Globus pallidus (tissue), 1 donor: ENCODE results near the gene ATP6V0D1.
A peak's percentile ranks its signal among the peaks of the same experiment; 100 is the strongest.

Experiments
- DNase-seq: peaks from one replicate; pipeline ENCODE4 v3.0.0-alpha.2; 2015; ENCODE audit warnings: low spot score

Gene ATP6V0D1

GRCh38 chr16:67393111-67393787 is 87.7 kb downstream of the ATP6V0D1 start, which contains the start of gene TPPP3:
TPPP3 (minus strand) TSS chr16:67393498; CDS start chr16:67391111, 2,387 bp downstream.
- DNase-seq, result peak; percentile 89

GRCh38 chr16:67392301-67393059 is 88.5 kb downstream of the ATP6V0D1 start:
- DNase-seq, result no peak

- DNase-seq, result peak; percentile 99
Measured at GRCh38 chr16:67391424-67392300, 89.3 kb downstream of the ATP6V0D1 start.

DNA sequence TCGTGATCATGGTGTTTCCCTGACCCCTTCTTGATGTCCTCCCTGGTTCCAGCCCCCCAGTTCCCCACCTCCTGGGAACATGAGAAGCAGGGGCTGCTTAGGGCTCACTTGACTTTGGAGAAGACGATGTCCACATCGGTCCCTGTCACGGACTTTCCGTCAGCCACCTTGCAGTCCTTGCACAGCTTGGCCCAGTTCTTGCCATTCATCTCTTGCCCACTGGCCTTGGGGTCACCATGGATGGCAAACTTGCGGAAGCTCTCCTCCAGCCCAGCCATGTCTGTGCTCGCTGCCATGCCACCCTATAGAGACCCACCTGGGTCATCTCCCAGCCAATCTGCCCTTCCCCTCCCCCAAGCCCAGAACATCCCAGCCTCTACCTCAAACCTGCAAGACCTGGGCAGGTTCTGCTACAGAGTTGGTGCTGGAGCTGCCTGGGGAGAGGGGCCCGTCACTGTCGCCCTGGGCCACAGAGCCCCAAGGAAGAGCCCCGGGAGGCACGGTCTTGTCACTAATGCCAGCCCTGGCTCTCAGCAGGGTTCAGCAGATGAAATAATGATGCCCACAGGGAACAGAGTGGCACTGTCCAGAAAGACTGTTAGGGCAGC is 90.0 kb downstream of the ATP6V0D1 start:
- no peak for DNase-seq

- DNase-seq, result peak; percentile 78
Measured at GRCh38 chr16:67389911-67390815, 90.8 kb downstream of the ATP6V0D1 start.

DNA sequence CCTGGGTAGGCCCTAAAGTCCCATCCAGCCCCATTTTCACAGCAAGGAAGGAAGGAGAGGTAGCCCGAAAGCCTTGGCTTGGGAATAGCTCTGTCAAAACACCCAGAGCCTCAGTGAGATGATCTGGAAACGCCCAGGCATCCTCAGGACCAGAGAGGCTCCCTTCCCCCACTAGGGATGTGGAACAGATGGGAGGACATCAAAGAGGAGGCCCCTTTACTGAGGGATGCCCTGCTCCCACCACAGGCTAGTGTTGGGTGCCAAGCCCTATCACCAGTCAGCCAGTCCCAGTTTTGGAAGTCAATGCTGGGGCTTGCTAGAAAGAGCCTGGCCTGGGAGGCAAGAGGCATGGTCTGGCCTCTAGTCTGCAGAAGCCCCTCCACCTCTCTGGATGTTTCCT is 92.4 kb downstream of the ATP6V0D1 start:
- no peak for DNase-seq

DNA sequence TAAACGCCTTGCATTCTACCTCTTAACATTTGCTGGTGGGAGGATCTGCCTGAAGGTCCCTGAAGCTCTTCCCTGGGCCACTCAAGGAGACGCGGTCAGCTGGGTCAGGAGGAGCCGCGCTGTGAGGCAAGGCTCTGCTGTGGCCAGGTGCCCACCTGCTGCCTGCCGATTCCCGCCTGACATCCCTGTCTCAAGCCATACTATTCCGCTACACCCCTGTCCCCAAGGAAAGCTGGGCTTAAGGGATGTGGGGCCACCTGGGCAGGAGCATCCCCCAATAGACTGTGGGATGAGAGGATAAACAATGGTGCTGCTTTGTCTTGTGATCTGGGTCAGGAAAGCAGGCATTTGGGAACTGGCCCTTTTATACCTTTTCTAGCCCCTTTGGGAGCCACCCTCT is 92.8 kb downstream of the ATP6V0D1 start:
- no peak for DNase-seq
